GM18502 (cell line): ENCODE measurements around the gene FUZ.

Source experiments
- ATAC-seq: cut with Tn5 transposase; IDR thresholded peaks from one replicate; pipeline ENCODE4 v1.9.1; 2021; ENCODE audit warnings: mild to moderate bottlenecking; ENCODE audit not compliant: unreplicated experiment, poor library complexity

Gene FUZ

DNA sequence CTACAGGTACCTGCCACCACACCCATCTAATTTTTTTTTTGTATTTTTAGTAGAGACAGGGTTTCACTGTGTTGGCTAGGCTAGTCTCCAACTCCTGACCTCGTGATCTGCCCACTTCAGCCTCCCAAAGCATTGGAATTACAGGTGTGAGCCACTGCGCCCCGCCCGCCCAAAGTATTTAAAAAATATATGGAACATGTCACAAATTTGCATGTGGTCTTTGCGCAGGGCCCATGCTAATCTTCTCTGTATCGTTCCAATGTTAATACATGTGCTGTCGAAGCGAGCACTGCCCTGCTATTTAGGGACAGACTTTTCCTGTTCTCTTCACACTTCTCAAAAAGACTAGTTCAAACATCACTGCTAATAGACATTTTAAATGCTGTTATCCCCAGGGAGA, 48.8 kb downstream of the FUZ start:
- ATAC-seq, result no peak

DNA sequence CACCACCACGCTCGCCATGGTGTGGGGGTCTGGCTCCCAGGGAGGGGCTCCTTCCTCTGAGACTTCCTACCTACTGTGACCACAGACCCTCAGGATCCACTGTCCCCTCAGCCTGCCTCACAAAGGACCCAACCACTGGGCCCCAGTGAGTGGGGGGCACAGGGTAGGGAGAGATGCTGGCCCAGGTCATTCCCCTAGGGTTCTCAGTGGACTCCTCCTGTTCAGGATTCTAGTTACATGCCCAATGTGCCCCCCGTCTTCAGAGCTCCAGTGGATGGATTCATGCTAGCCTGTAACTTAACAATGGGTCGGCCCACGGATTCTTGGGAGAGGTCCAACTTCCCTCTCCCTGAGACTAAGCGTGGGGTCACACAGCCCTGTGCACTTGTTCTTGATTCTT, 49.9 kb downstream of the FUZ start, which contains the start of gene TSKS:
TSKS (minus strand) TSS at position 77 of the 400 bp plus-strand sequence; CDS start at position 18, 59 bp downstream.
- no peak for ATAC-seq

DNA sequence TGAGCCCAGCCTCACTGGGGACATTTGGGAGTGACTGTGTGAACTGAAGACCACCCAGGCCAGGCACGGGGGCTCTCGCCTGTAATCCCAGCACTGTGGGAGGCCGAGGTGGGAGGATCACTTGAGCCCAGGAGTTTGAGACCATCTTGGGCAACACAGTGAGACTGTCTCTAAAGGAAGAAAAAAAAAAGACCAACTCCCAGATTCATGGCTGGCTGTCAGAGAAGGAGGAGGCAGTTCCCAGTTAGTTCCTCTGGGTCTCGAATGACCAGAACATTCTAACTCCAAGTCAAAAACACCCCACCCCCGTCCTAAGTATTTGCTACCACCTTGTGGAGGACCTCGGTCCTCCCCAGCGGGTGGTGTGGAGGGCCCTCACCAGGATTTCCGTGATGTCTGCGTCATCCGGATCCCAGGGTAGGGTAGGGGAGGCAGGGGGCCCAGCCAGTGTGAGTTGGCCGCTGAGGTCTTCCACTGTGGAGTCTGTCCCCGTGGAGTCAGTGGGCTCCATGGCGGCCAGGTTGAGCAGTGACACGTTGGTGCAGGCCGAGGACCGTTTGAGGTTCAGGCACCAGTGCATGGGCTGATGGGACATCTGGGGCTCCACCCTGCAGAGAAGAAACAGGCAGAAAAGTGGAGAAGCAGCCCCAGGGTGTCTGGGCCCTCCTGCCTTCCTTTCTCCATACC, 51.3 kb downstream of the FUZ start:
- no peak for ATAC-seq

DNA sequence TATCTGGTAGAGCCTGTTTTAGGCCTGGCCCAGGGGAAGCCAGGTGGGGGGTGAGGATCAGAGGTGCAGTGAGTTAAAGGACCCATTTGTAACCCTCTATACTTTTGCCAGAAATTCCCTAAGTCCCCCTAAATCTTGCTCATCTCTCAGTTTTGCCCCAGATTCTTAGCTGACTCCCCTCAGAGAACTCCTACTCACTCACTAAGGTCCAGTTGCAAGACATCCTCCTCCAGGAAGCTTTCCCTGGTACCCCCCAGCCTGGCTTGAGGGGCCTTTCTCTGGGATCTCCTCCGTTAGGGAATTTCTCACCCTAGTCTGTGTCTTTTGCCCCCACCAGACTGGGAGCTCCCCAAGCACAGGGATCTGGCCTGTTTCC, 51.9 kb downstream of the FUZ start:
- no peak for ATAC-seq

DNA sequence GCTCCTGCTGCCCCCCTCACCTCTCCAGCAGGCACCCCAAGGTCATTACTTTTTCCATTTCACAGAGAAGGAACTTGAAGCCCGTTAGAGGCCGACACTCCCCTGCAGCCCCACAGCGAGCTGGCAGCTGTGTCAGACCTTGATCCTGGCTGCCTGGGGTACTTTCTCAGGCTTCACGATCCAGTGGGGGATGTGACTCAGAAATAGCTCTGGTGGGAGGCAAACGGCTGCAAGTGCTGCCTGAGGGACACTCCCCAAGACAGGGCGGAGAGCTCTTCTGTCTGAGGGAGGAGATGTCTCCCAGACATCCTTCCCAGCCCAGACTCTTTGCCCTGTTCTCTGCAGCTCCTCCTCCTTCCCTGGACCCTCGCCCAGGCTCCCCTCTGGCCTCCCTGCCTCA, 54.8 kb downstream of the FUZ start:
- no peak for ATAC-seq
